NT2/D1 (cell line): Measurements from ENCODE around the gene NAA38.

Source experiments
- DNase-seq: peaks from one replicate; pipeline ENCODE4 v3.0.0-alpha.2; 2011; ENCODE audit warnings: low read depth, low spot score
- H3K27me3 ChIP-seq: 2 replicates; pipeline ENCODE4 v1.6.0; 2011; ENCODE audit warnings: mild to moderate bottlenecking; ENCODE audit not compliant: insufficient read length, insufficient read depth
- H3K36me3 ChIP-seq: 2 replicates; pipeline ENCODE4 v1.6.1; 2011; ENCODE audit warnings: mild to moderate bottlenecking, low read length, mixed read lengths; ENCODE audit not compliant: insufficient read depth, insufficient read length
- H3K4me1 ChIP-seq: 2 replicates; pipeline ENCODE4 v1.5.1; 2011; ENCODE audit not compliant: insufficient read depth, insufficient read length
- H3K4me3 ChIP-seq: 2 replicates; pipeline ENCODE4 v1.5.1; 2011; ENCODE audit warnings: low read depth; ENCODE audit not compliant: insufficient read length
- H3K9ac ChIP-seq: 2 replicates; pipeline ENCODE4 v1.6.0; 2011; ENCODE audit warnings: low read depth; ENCODE audit not compliant: insufficient read length
- H3K9me3 ChIP-seq: 2 replicates; pipeline ENCODE4 v1.5.1; 2011; ENCODE audit warnings: mild to moderate bottlenecking, low read length; ENCODE audit not compliant: insufficient read depth
- SUZ12 ChIP-seq: IDR thresholded peaks from 2 replicates; pipeline ENCODE4 v1.6.1; 2011; ENCODE audit not compliant: insufficient read length, insufficient read depth; ENCODE audit errors: extremely low read depth
- YY1 ChIP-seq: IDR thresholded peaks from 2 replicates; pipeline ENCODE4 v1.6.1; 2011; ENCODE audit not compliant: insufficient read length, insufficient read depth
- ZNF274 ChIP-seq: IDR thresholded peaks from 2 replicates; pipeline ENCODE4 v1.6.1; 2011; ENCODE audit warnings: mild to moderate bottlenecking, low read depth, low read length

NAA38 gene, protein sequence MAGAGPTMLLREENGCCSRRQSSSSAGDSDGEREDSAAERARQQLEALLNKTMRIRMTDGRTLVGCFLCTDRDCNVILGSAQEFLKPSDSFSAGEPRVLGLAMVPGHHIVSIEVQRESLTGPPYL

GRCh38 chr17:7856811-7857712 is at the start of gene NAA38:
TSS of gene NAA38 (minus strand) at chr17:7857559. CDS start at chr17:7857463, 96 bp downstream.
- Histone ChIP-seq H3K4me1 (peaks cover under 1% of the 10 kb centered on the region), H3K27me3 (no peaks in the 10 kb centered on the region), H3K4me3 (peak within 1 kb of the TSS; percentile 57), H3K9ac (peak within 1 kb of the TSS; percentile 90), H3K9me3 (no peaks in the 10 kb centered on the region), H3K36me3 (peaks cover 44% of the 10 kb centered on the region)
- TF ChIP-seq YY1, result peak; percentile 40
- TF ChIP-seq SUZ12, result no peak
- peak; percentile 95 for DNase-seq

GRCh38 chr17:7903154-7904103 is 46.1 kb upstream of the NAA38 start:
- Histone ChIP-seq H3K9ac (no peak overlapping the region), H3K4me1 (peaks cover 7% of the 10 kb centered on the region), H3K9me3 (no peaks in the 10 kb centered on the region), H3K27me3 (no peaks in the 10 kb centered on the region), H3K36me3 (peaks cover 74% of the 10 kb centered on the region), H3K4me3 (no peak overlapping the region)
- no peak for DNase-seq
- no peak for TF ChIP-seq YY1
- no peak for TF ChIP-seq SUZ12
- TF ChIP-seq ZNF274, result no peak

- peaks cover 70% of the 10 kb centered on the region for H3K36me3 ChIP-seq
- no peaks in the 10 kb centered on the region for H3K9me3 ChIP-seq
- DNase-seq, result no peak
- no peaks in the 10 kb centered on the region for H3K4me1 ChIP-seq
- no peaks in the 10 kb centered on the region for H3K27me3 ChIP-seq
- TF ChIP-seq YY1, result no peak
- TF ChIP-seq ZNF274, result no peak
- TF ChIP-seq SUZ12, result no peak
- H3K4me3 ChIP-seq, result no peak overlapping the region
- H3K9ac ChIP-seq, result no peak overlapping the region
Observed at GRCh38 chr17:7897773-7898172, 40.4 kb upstream of the NAA38 start.

- Histone ChIP-seq H3K36me3 (peaks cover 72% of the 10 kb centered on the region), H3K27me3 (no peaks in the 10 kb centered on the region), H3K9ac (no peak overlapping the region), H3K9me3 (no peaks in the 10 kb centered on the region), H3K4me3 (no peak overlapping the region), H3K4me1 (no peaks in the 10 kb centered on the region)
- no peak for TF ChIP-seq SUZ12
- no peak for TF ChIP-seq YY1
- no peak for TF ChIP-seq ZNF274
- DNase-seq, result no peak
Observed at GRCh38 chr17:7897090-7897489, 39.7 kb upstream of the NAA38 start.

GRCh38 chr17:7894866-7895265 is 37.5 kb upstream of the NAA38 start:
- Histone ChIP-seq H3K9ac (no peak overlapping the region), H3K27me3 (no peaks in the 10 kb centered on the region), H3K9me3 (no peaks in the 10 kb centered on the region), H3K4me1 (no peaks in the 10 kb centered on the region), H3K36me3 (peaks cover 71% of the 10 kb centered on the region), H3K4me3 (no peak overlapping the region)
- no peak for TF ChIP-seq SUZ12
- no peak for TF ChIP-seq ZNF274
- no peak for TF ChIP-seq YY1
- DNase-seq, result no peak

GRCh38 chr17:7894226-7894625 is 36.9 kb upstream of the NAA38 start:
- no peak overlapping the region for H3K9ac ChIP-seq
- TF ChIP-seq SUZ12, result no peak
- TF ChIP-seq ZNF274, result no peak
- TF ChIP-seq YY1, result no peak
- H3K27me3 ChIP-seq, result no peaks in the 10 kb centered on the region
- no peaks in the 10 kb centered on the region for H3K9me3 ChIP-seq
- H3K4me1 ChIP-seq, result no peaks in the 10 kb centered on the region
- no peak overlapping the region for H3K4me3 ChIP-seq
- peaks cover 64% of the 10 kb centered on the region for H3K36me3 ChIP-seq
- DNase-seq, result no peak
